GM23248 (cell line): Measurements from ENCODE around the gene RNF130.

ENCODE experiments used
- EZH2 ChIP-seq: fragments of 200-600 bp; sonication (generic); IDR thresholded peaks from 2 replicates; pipeline ENCODE4 v1.6.1; 2018; ENCODE audit warnings: antibody characterized with exemption, mild to moderate bottlenecking; ENCODE audit not compliant: insufficient read depth, poor library complexity, severe bottlenecking
- EZH2phosphoT487 ChIP-seq: fragments of 200-600 bp; sonication (generic); IDR thresholded peaks from 2 replicates; pipeline ENCODE4 v1.6.1; 2018; ENCODE audit warnings: antibody characterized with exemption, moderate library complexity, mild to moderate bottlenecking, low read depth; ENCODE audit not compliant: insufficient read depth

DNA sequence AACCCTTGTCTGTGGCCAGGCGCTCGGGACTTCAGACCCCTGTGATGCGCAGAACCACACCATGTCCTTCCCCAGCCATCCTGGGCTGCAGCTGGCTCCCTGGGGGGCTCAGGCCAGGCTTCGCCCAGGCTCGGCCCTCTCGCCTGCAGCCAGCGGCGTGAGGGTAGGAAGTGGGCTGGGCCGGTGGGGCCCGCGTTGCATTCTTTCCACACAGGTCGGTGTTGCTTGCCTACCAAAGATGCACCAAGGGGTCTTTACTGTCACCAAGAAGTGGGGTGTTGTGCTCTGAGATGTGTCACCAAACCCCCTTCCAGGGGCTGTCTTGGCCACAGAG is 48.3 kb upstream of the RNF130 start:
- TF ChIP-seq EZH2 (no peak), EZH2phosphoT487 (no peak)
